ENCODE measurements around the gene PKP4.

PKP4 gene

DNA sequence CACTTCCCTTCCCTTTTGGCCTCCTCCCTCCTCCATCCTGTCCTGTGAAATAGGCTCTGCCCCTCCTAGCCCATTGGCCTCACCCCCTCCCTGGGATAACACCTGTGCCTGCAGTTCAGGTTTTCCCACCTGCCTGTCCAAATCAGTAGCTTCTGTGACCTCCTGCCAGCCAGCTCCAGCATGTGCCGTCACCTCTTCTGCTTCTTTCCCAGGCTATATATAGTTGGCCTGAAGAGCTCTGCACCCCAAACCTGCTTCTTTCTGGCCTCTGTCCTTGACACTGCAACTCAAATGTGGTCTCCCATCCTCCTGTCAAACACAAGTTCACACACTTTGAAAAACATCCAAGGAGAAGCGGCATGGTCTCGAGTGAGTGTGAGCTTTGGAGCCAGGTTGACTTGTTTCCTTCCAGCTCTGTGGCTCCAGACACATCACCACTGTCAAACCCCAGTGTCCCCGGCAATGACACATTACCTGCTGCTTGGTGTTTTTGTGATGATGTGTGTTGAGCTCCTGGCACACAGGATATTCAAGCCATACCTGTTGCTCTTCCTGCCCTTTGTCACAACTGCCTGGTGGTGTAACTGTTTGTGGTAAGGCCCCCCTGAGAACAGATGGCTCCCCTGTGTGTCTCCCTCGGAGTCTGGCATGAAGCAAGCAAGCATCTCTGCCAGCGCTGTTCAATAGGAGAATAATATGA, 194.8 kb downstream of the PKP4 start:
- DNase-seq (ENCODE audit: low read depth) = no peak

GRCh38 chr2:158655628-158656027, 198.9 kb downstream of the PKP4 start:
- DNase-seq (ENCODE audit: low read depth) = no peak

- no peak for DNase-seq (ENCODE audit: low read depth)
These were observed 199.9 kb downstream of the PKP4 start for GRCh38 chr2:158656492-158657229.

DNA sequence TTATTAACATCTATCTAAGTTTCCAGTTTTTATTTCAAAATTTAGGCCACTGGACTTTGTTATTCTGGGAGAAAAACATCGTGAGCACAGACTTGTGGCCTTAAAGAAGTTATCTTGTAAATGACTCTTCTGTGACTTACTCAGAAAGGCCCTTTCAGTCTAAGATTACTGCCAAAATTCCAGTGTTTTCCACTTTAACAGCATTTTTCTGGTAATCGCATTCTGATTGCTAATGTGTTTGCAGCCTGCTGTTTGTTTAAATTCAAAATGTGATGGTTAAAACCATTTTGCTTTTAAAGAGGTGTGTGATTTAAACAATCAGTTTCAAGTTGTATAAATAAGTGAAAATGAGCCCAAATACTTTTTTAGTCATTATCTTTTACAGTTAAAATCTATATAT, 201.6 kb downstream of the PKP4 start:
- no peak for DNase-seq (ENCODE audit: low read depth)

- no peak for DNase-seq (ENCODE audit: low read depth)
These were observed 202.7 kb downstream of the PKP4 start for GRCh38 chr2:158659483-158659882.

DNA sequence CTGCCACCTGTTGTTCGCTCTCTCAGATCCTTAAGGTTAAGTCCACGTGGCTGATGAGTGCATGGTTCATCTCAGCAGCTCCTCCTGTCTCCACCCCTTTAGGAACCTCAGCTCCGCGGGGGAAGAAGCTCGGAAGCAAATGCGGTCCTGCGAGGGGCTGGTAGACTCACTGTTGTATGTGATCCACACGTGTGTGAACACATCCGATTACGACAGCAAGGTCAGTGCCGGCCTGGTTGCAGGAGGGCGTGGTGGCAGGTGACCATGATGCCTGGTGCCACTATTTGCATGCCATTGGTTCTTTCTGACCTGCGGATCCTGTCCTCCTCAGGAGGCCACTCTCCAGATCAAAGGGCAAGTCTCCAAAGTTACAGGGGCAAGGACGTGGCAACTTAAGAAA, 204.5 kb downstream of the PKP4 start:
- no peak for DNase-seq (ENCODE audit: low read depth)

DNA sequence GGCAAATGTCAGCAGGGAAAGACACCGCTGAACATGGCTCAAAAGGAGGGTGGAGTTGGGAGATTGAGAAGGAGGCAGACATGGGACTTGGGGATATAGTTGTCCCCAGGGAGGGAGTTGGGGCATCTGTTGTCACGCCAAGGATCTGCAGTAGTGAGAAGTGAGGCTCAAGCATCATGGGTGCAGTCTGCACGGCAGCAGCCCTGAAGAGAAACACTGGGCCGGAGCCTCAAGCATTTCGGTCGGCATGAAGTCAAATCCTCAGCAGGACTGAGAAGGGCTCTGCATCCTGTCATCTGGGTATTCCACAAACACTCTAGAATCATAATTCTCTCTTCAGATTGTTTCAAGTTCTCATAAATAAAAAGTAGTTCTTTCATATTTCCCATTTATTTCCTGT, 205.7 kb downstream of the PKP4 start:
- no peak for DNase-seq (ENCODE audit: low read depth)

- DNase-seq (ENCODE audit: low read depth) = no peak
These were observed 207.0 kb downstream of the PKP4 start for GRCh38 chr2:158663796-158664195.

DNA sequence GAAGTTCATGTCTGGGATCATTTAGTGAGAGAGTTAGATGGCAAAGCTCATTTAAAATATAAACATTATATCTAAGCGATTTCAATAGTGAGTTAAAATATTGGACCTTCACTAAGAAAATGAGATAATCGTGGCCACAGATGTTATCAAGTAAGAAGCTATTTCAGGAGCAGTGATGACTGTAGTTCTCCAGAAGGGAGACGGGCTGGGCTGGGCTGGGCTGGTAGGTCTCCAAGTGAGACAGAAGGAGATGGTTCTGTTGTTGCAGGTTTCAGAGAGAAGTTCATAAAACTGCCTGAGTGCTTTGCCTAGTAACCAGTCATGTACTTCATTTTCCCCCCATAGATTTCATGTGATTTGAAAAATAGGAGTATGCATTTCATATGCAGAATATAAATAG, 208.2 kb downstream of the PKP4 start:
- no peak for DNase-seq (ENCODE audit: low read depth)

DNA sequence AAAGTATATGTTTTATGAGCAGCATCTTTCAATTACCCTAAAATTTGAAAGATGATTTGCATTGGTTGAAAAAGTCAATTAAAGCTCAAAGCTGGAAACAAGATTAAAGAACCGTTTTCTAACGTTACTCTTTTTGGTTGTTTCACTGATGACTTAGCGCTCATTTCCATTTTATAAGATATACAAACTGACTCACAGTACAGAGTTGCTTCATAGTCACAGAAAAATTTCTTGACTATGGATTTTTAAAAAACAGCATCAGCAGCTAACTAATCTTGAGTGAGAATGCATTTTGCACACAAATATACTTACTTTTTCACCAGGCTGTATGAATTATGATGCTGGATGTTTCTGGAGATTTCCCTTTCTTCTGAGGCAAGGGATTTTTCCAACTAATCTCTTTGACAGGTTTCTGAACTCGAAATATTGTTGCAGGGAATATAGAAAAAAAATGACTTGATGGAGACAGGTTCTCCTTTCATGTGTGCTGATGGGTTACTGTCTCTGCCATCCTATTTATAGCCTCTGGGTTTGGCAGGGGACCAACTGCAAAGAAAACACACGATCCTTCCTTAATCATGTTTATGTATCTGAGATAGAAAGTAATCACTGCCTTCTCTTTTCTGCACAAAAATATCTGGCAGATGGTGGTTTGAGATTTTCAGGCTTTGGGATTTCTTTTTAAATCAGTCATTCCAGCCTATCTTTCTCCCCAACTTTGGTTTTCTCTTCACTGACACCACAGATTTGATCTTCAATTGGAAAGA, 209.0 kb downstream of the PKP4 start:
- DNase-seq (ENCODE audit: low read depth) = no peak

GRCh38 chr2:158666969-158667368, 210.2 kb downstream of the PKP4 start:
- DNase-seq (ENCODE audit: low read depth) = no peak

GRCh38 chr2:158667586-158667985, 210.8 kb downstream of the PKP4 start:
- no peak for DNase-seq (ENCODE audit: low read depth)

DNA sequence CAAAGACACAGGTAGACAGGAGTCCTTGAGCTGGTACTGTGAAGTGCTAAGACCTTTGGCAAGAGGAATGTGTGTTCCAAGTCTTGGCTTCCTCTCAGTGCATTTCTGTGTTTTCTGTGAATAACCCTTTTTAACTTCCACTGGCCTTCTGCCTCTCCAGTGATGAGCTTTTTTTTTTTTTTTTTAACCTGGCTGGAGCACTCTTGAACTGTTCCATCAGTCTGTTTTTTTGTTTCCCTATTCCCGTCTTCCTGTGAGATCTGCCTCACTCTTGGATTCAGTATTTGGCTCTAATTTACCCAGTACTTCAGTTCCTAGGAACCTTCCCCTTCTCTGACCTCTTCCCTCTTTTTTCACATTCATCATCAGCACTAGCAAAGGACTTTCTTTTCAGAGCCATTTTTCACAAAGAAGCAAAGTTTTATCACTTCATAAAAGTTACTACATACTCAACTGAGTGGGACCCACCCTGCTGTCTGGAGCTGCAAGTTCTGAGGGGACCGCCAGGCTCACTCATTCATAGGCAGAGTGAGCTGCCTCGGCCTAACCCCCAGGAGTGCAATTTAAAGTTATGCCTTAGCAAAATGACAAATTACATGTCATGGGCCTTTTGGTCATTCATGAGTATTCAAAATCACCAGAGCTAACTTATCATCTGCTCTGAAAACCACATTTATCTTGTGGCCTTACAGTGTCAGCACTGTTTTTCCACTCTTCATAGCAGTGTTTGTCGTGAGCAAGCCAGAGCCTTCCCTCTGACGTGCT, 211.4 kb downstream of the PKP4 start:
- no peak for DNase-seq (ENCODE audit: low read depth)

GRCh38 chr2:158670292-158670691, 213.5 kb downstream of the PKP4 start:
- no peak for DNase-seq (ENCODE audit: low read depth)

- DNase-seq (ENCODE audit: low read depth) = no peak
These were observed 214.9 kb downstream of the PKP4 start for GRCh38 chr2:158671360-158672245.

GRCh38 chr2:158676295-158676694, 219.5 kb downstream of the PKP4 start:
- no peak for DNase-seq (ENCODE audit: low read depth)

GRCh38 chr2:158676696-158677095, 219.9 kb downstream of the PKP4 start:
- DNase-seq (ENCODE audit: low read depth) = no peak

- DNase-seq (ENCODE audit: low read depth) = no peak
These were observed 220.8 kb downstream of the PKP4 start for GRCh38 chr2:158677542-158677941.

GRCh38 chr2:158681816-158682215, 225.1 kb downstream of the PKP4 start:
- DNase-seq (ENCODE audit: low read depth) = no peak

- DNase-seq (ENCODE audit: low read depth) = no peak
These were observed 228.9 kb downstream of the PKP4 start for GRCh38 chr2:158685646-158686045.

GRCh38 chr2:158686210-158686691, 229.5 kb downstream of the PKP4 start:
- no peak for DNase-seq (ENCODE audit: low read depth)
